ENCODE measurements around the gene CCNI. TPM values are rescaled to one million over a fixed set of nuclear protein-coding genes. Genes with fewer than 3 reads are reported as not detected.
A peak's percentile ranks its signal among the peaks of the same experiment; 100 is the strongest.
"Not testable (repeated sequence)": the region's sequence is repeated elsewhere in the genome, so short reads cannot be mapped to it uniquely, and the experiment has no call there.

The CCNI gene
- total and polyA plus RNA-seq, 4 experiments from 2014 or later = 226 to 370 (median 356) TPM

DNA sequence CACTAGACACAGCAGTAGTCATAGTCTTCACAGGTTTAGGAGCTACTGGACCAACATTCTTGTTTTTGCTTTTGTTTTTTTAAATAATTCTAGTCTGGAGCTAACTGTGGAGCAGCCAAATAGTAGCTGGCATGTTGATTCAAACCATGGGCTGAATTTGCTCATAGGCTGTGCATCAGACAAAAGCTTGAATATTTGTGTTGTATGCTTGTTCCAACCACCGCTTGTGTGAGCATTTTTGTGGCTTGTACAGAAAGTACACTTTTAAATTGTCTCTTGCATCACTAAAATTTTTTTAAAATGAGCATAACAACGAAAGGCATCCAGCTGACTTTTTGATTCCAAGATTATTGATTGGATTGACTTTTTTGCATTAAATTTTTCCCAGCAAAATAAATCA lies 39.6 kb downstream of the CCNI start:
- no peak overlapping the region for H3K4me3 Mint-ChIP-seq
- H3K4me1 Mint-ChIP-seq = peaks cover 14 to 16% (median 15%) of the 10 kb centered on the region in 4 donors
- DNase-seq = no peak
- ChIA-PET CTCF (ENCODE audit: partially characterized antibody) (interaction anchor here (0.7 to 1.7 kb wide), 4 partner anchors 9 to 168 kb away, joined by 3 to 6 read pairs (median 4); no protein-coding TSS in a partner anchor), POLR2A (ENCODE audit: partially characterized antibody) (no interaction called here)
- H3K27me3 Mint-ChIP-seq = no peaks in the 10 kb centered on the region
- no peak overlapping the region for H3K27ac Mint-ChIP-seq
- intact Hi-C loops (cut with micrococcal nuclease) = no loop called here
- no peak overlapping the region for H3K27ac ChIP-seq (ENCODE audit: low read depth, low read length)
- no peaks in the 10 kb centered on the region for H3K9me3 Mint-ChIP-seq
- no peak overlapping the region for H3K4me3 ChIP-seq (ENCODE audit: low read length in 2 of 2)
- peaks cover 6% of the 10 kb centered on the region for H3K36me3 ChIP-seq (ENCODE audit: insufficient read depth, low read length)
- peaks cover 27 to 34% of the 10 kb centered on the region in 2 donors for H3K36me3 Mint-ChIP-seq
- peaks cover 14% of the 10 kb centered on the region for H3K4me1 ChIP-seq (ENCODE audit: insufficient read depth, low read length)
- H3K27me3 ChIP-seq (ENCODE audit: insufficient read depth, low read length) = no peaks in the 10 kb centered on the region
- no peaks in the 10 kb centered on the region for H3K9me3 ChIP-seq (ENCODE audit: control insufficient read depth in 1 of 2, low read length in 2 of 2)

DNA sequence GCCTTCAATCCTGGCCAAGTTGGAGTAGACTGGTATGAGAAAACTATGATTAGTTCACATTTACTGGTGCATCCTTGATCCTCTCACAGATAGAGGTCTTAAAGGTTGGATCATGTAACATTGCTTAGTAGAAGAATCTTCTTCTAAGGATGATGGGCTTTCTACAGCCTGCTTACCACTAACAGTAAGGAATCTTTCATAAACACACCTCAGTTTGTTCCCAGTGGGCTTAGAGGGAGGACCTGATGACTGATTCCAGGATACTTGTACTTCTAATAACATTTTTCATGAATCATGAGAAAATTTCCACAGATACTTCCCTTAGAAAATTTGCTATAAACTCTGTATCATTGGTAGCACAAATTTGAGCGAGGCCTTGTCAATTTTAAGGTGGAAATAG lies 40.6 kb downstream of the CCNI start:
- no peaks in the 10 kb centered on the region for H3K27me3 Mint-ChIP-seq
- Histone ChIP-seq H3K27ac (ENCODE audit: low read depth, low read length) (no peak overlapping the region), H3K36me3 (ENCODE audit: insufficient read depth, low read length) (peaks cover 6% of the 10 kb centered on the region), H3K4me1 (ENCODE audit: insufficient read depth, low read length) (peaks cover 18% of the 10 kb centered on the region), H3K27me3 (ENCODE audit: insufficient read depth, low read length) (no peaks in the 10 kb centered on the region), H3K9me3 (ENCODE audit: control insufficient read depth in 1 of 2, low read length in 2 of 2) (no peaks in the 10 kb centered on the region), H3K4me3 (ENCODE audit: low read length in 2 of 2) (no peak overlapping the region)
- H3K4me1 Mint-ChIP-seq = peaks cover 16 to 22% (median 20%) of the 10 kb centered on the region in 4 donors
- intact Hi-C loops (cut with micrococcal nuclease) = no loop called here
- H3K27ac Mint-ChIP-seq = peak overlapping the region in 1 of 7 donors; percentile 24
- no peaks in the 10 kb centered on the region for H3K9me3 Mint-ChIP-seq
- H3K36me3 Mint-ChIP-seq = peaks cover 27 to 35% of the 10 kb centered on the region in 2 donors
- ChIA-PET POLR2A (ENCODE audit: partially characterized antibody) (no interaction called here), CTCF (ENCODE audit: partially characterized antibody) (interaction anchor here (1.3 to 7.0 kb wide), 2 partner anchors 9 to 10 kb away, joined by 6 to 55 read pairs; no protein-coding TSS in a partner anchor)
- no peak for DNase-seq
- no peak overlapping the region for H3K4me3 Mint-ChIP-seq

DNA sequence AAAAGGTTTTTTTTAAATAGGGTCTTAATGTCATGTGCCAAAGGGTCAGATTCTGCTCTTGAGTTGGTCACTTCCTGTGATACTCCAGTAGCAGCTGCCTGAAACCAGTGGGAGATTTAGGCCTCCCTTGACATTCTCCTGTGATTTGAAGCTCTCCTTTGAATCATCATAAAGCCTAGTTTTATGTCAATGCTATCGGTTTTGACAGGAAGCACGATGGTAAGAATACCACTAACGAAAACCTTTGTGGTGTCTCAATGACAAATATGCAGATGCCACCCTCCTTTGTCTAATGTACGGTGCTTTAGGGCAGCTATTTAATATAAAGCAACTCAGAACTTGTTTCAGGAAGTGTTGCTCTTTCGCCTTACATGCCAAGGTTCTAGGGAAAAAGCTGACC lies 44.2 kb downstream of the CCNI start:
- H3K4me3 Mint-ChIP-seq = peak overlapping the region in 5 of 8 donors; percentile 8 to 55 (median 37)
- no peak overlapping the region for H3K4me3 ChIP-seq (ENCODE audit: low read length in 2 of 2)
- CTCF ChIA-PET (ENCODE audit: partially characterized antibody) = interaction anchor here (0.9 to 7.0 kb wide), 7 partner anchors 9 to 64 kb away, joined by 3 to 55 read pairs (median 3); no protein-coding TSS in a partner anchor
- H3K27me3 ChIP-seq (ENCODE audit: insufficient read depth, low read length) = no peaks in the 10 kb centered on the region
- H3K36me3 Mint-ChIP-seq = peaks cover 25 to 31% of the 10 kb centered on the region in 2 donors
- no peaks in the 10 kb centered on the region for H3K9me3 Mint-ChIP-seq
- H3K9me3 ChIP-seq (ENCODE audit: control insufficient read depth in 1 of 2, low read length in 2 of 2) = no peaks in the 10 kb centered on the region
- intact Hi-C loops (cut with micrococcal nuclease) = loop anchor here (5.0 kb wide), 1 partner anchor 79 kb away; no protein-coding TSS in a partner anchor
- peaks cover 26 to 32% (median 29%) of the 10 kb centered on the region in 4 donors for H3K4me1 Mint-ChIP-seq
- peaks cover 28% of the 10 kb centered on the region for H3K4me1 ChIP-seq (ENCODE audit: insufficient read depth, low read length)
- no peak overlapping the region for H3K27ac ChIP-seq (ENCODE audit: low read depth, low read length)
- H3K27me3 Mint-ChIP-seq = no peaks in the 10 kb centered on the region
- peaks cover 6% of the 10 kb centered on the region for H3K36me3 ChIP-seq (ENCODE audit: insufficient read depth, low read length)
- POLR2A ChIA-PET (ENCODE audit: partially characterized antibody) = interaction anchor here (1.0 to 2.2 kb wide), 7 partner anchors 23 to 84 kb away, joined by 3 to 10 read pairs (median 4); partner anchors contain the start of gene SEPTIN11
- H3K27ac Mint-ChIP-seq = peak overlapping the region; percentile 19 to 73 (median 60)
- DNase-seq = peak in 4 of 5 donors; percentile 15 to 43 (median 29)

DNA sequence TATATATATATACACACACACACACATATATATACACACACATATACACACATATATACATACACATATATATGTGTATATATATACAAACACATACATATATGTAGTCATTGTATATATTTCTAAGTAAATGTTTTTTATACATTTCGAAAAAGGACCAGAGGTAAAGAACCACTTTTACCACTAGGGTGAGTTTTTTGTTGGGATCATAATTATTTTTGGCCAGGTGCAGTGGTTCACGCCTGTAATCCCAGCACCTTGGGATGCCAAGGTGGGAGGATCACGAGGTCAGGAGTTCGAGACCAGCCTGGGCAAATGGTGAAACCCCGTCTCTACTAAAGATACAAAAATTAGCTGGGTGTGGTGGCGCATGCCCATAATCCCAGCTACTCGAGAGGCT lies 46.0 kb downstream of the CCNI start:
- H3K27ac ChIP-seq (ENCODE audit: low read depth, low read length); DNase-seq; H3K9me3 Mint-ChIP-seq; POLR2A ChIA-PET (ENCODE audit: partially characterized antibody); H3K4me3 ChIP-seq (ENCODE audit: low read length in 2 of 2); H3K4me3 Mint-ChIP-seq; H3K27me3 Mint-ChIP-seq; H3K9me3 ChIP-seq (ENCODE audit: control insufficient read depth in 1 of 2, low read length in 2 of 2); H3K27me3 ChIP-seq (ENCODE audit: insufficient read depth, low read length); H3K36me3 ChIP-seq (ENCODE audit: insufficient read depth, low read length): not testable (repeated sequence)
- CTCF ChIA-PET (ENCODE audit: partially characterized antibody) = interaction anchor here (1.1 to 7.0 kb wide), 4 partner anchors 15 to 62 kb away, joined by 3 to 55 read pairs (median 4); no protein-coding TSS in a partner anchor
- H3K4me1 Mint-ChIP-seq = peaks cover 26 to 32% (median 29%) of the 10 kb centered on the region in 4 donors
- peaks cover 28% of the 10 kb centered on the region for H3K4me1 ChIP-seq (ENCODE audit: insufficient read depth, low read length)
- H3K27ac Mint-ChIP-seq = peak overlapping the region in 1 of 7 donors; percentile 10
- intact Hi-C loops (cut with micrococcal nuclease) = loop anchor here (5.0 kb wide), 1 partner anchor 77 kb away; no protein-coding TSS in a partner anchor
- H3K36me3 Mint-ChIP-seq = peaks cover 23 to 30% of the 10 kb centered on the region in 2 donors

DNA sequence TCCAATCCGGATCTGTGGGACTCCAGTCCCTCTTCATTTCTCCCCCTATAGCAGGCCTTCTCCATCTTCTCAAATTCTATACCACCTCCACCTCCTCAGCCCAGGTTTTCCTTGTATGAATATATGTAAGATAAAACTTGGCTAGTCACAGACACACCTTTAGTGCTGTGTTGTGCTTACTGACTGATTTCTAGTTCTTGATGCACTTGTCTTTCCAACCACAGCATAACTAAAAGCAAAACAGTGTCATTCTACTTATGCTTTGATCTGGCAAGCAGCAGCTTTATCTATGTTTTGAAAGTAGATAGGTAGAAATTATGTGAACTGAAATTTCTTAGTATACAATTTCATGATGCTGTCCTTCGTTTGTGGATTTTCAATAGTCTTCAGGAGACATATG lies 47.5 kb downstream of the CCNI start:
- DNase-seq = no peak

DNA sequence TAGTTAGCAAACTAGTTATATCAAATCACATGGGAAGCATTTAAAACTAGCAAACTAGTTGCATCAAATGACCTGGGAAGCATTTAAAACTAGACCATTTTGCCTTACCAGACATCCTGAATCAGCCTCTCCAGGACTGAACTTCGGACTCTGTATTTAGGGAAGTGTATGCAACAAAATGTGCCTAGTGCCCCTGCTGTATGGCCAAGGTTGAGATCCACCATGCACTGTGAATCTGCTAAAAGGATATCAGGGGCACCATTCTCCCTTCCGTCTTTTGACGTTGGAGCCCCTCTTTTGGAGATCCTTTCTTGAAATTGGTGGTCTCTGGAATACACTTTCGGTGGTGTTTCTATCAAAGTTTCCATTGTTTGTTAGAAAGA lies 49.5 kb downstream of the CCNI start:
- H3K36me3 ChIP-seq (ENCODE audit: insufficient read depth, low read length) = no peaks in the 10 kb centered on the region
- H3K4me3 Mint-ChIP-seq = no peak overlapping the region
- intact Hi-C loops (cut with micrococcal nuclease) = loop anchor here (2.0 kb wide), 1 partner anchor 32 kb away; no protein-coding TSS in a partner anchor
- H3K4me1 Mint-ChIP-seq = peaks cover 15 to 19% (median 16%) of the 10 kb centered on the region in 4 donors
- no peak for DNase-seq
- no peaks in the 10 kb centered on the region for H3K27me3 ChIP-seq (ENCODE audit: insufficient read depth, low read length)
- no peak overlapping the region for H3K27ac Mint-ChIP-seq
- H3K4me3 ChIP-seq (ENCODE audit: low read length in 2 of 2) = no peak overlapping the region
- CTCF ChIA-PET (ENCODE audit: partially characterized antibody) = no interaction called here
- no peaks in the 10 kb centered on the region for H3K9me3 ChIP-seq (ENCODE audit: control insufficient read depth in 1 of 2, low read length in 2 of 2)
- POLR2A ChIA-PET (ENCODE audit: partially characterized antibody) = no interaction called here
- peaks cover 14% of the 10 kb centered on the region for H3K4me1 ChIP-seq (ENCODE audit: insufficient read depth, low read length)
- no peaks in the 10 kb centered on the region for H3K9me3 Mint-ChIP-seq
- H3K27ac ChIP-seq (ENCODE audit: low read depth, low read length) = no peak overlapping the region
- H3K36me3 Mint-ChIP-seq = peaks cover 31 to 39% of the 10 kb centered on the region in 2 donors
- no peaks in the 10 kb centered on the region for H3K27me3 Mint-ChIP-seq

More for the DNA sequence above, 47.5 kb downstream of the CCNI start:
- no peaks in the 10 kb centered on the region for H3K27me3 ChIP-seq (ENCODE audit: insufficient read depth, low read length)
- no peak overlapping the region for H3K27ac ChIP-seq (ENCODE audit: low read depth, low read length)
- CTCF ChIA-PET (ENCODE audit: partially characterized antibody) = interaction anchor here (1.7 to 7.0 kb wide), 3 partner anchors 16 to 61 kb away, joined by 3 to 55 read pairs (median 6); no protein-coding TSS in a partner anchor
- H3K4me3 ChIP-seq (ENCODE audit: low read length in 2 of 2) = no peak overlapping the region
- H3K9me3 ChIP-seq (ENCODE audit: control insufficient read depth in 1 of 2, low read length in 2 of 2) = no peaks in the 10 kb centered on the region
- H3K27me3 Mint-ChIP-seq = no peaks in the 10 kb centered on the region
- peaks cover 27 to 32% (median 29%) of the 10 kb centered on the region in 4 donors for H3K4me1 Mint-ChIP-seq
- POLR2A ChIA-PET (ENCODE audit: partially characterized antibody) = no interaction called here
- peaks cover 28% of the 10 kb centered on the region for H3K4me1 ChIP-seq (ENCODE audit: insufficient read depth, low read length)
- peak overlapping the region in 5 of 7 donors; percentile 6 to 62 (median 26) for H3K27ac Mint-ChIP-seq
- H3K36me3 Mint-ChIP-seq = peaks cover 27 to 39% of the 10 kb centered on the region in 2 donors
- peak overlapping the region in 1 of 8 donors; percentile 32 for H3K4me3 Mint-ChIP-seq
- intact Hi-C loops (cut with micrococcal nuclease) = loop anchor here (1.0 kb wide), 1 partner anchor 11 kb away; no protein-coding TSS in a partner anchor
- H3K9me3 Mint-ChIP-seq = no peaks in the 10 kb centered on the region
- no peaks in the 10 kb centered on the region for H3K36me3 ChIP-seq (ENCODE audit: insufficient read depth, low read length)

DNA sequence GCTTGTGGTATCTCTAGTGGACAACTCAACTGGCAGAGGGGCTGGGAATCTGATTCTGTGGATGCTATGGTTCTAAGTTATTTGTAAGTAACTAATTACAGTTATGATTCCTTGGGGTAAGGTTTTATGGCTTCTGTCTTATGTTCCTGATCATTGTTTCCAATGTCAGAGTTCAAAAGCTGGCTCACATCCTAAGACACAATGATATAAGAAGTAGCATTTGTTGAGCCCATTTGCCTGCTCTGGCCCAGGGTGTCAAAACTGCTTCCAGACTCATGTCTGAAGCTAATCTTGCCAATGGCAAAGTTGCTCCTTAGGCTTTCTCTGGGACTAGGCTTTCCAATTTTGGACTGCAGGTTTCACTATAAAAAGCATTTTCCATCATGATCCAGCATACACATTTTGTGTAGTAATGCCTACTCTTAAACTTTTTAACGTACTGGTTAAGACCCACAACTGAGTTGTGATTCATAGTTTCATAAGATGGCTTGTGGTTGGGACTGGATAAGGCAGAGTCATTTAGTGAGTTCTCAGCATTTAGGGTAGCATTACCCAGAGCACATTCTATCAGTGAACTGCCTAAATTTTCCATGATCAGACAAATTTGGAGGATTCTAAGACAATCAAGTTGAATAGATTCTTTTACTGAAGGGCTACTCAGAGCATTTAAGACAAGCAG lies 50.0 kb downstream of the CCNI start:
- no peaks in the 10 kb centered on the region for H3K9me3 Mint-ChIP-seq
- no peak overlapping the region for H3K4me3 ChIP-seq (ENCODE audit: low read length in 2 of 2)
- CTCF ChIA-PET (ENCODE audit: partially characterized antibody) = interaction anchor here (1.8 kb wide), 1 partner anchor 20 kb away, joined by 4 read pairs; no protein-coding TSS in a partner anchor
- peaks cover 9% of the 10 kb centered on the region for H3K4me1 ChIP-seq (ENCODE audit: insufficient read depth, low read length)
- H3K27me3 Mint-ChIP-seq = no peaks in the 10 kb centered on the region
- peaks cover 12 to 14% (median 12%) of the 10 kb centered on the region in 4 donors for H3K4me1 Mint-ChIP-seq
- H3K27ac ChIP-seq (ENCODE audit: low read depth, low read length) = no peak overlapping the region
- H3K36me3 ChIP-seq (ENCODE audit: insufficient read depth, low read length) = no peaks in the 10 kb centered on the region
- H3K27me3 ChIP-seq (ENCODE audit: insufficient read depth, low read length) = no peaks in the 10 kb centered on the region
- intact Hi-C loops (cut with micrococcal nuclease) = loop anchor here (2.0 kb wide), 1 partner anchor 31 kb away; no protein-coding TSS in a partner anchor
- no peaks in the 10 kb centered on the region for H3K9me3 ChIP-seq (ENCODE audit: control insufficient read depth in 1 of 2, low read length in 2 of 2)
- peaks cover 36 to 43% of the 10 kb centered on the region in 2 donors for H3K36me3 Mint-ChIP-seq
- DNase-seq = no peak
- H3K27ac Mint-ChIP-seq = no peak overlapping the region
- POLR2A ChIA-PET (ENCODE audit: partially characterized antibody) = no interaction called here
- H3K4me3 Mint-ChIP-seq = no peak overlapping the region

Data from CD4-positive, alpha-beta memory T cell (primary cell).